HepG2 (cell line): ENCODE measurements around the gene FGA. TPM values are rescaled to one million over a fixed set of nuclear protein-coding genes. Genes with fewer than 3 reads are reported as not detected.
A peak's percentile ranks its signal among the peaks of the same experiment; 100 is the strongest.

ENCODE experiments used
- ARID3A ChIP-seq: IDR thresholded peaks from 2 replicates; pipeline ENCODE4 v1.6.1; 2012; ENCODE audit warnings: low read depth, low read length, improper control_type of control experiment
- ATF6 ChIP-seq: sonication (generic); formaldehyde crosslinking; conservative IDR thresholded peaks from 2 replicates; pipeline ENCODE4 v1.4.0; 2020; ENCODE audit warnings: missing genetic modification reagents
- BCL6 ChIP-seq: IDR thresholded peaks from 2 replicates; pipeline ENCODE4 v1.6.1; 2016; ENCODE audit warnings: missing genetic modification reagents, missing compliant biosample characterization
- CTCF ChIP-seq: sonication (generic); formaldehyde crosslinking; IDR thresholded peaks from 2 replicates; pipeline ENCODE4 v1.5.0; 2020; ENCODE audit warnings: mild to moderate bottlenecking, missing genetic modification reagents, moderate library complexity
- EED ChIP-seq: sonication (generic); formaldehyde crosslinking; IDR thresholded peaks from 2 replicates; pipeline ENCODE4 v1.5.0; 2020; ENCODE audit warnings: mild to moderate bottlenecking, missing genetic modification reagents
- FOXK1 ChIP-seq: sonication (generic); formaldehyde crosslinking; IDR thresholded peaks from 2 replicates; pipeline ENCODE4 v1.4.0; 2020; ENCODE audit warnings: low read depth, missing genetic modification reagents, borderline replicate concordance
- GATAD2A ChIP-seq: IDR thresholded peaks from 2 replicates; pipeline ENCODE4 v1.6.1; 2016
- HNRNPLL ChIP-seq: fragments of 200-400 bp; formaldehyde crosslinking; IDR thresholded peaks from 2 replicates; pipeline ENCODE4 v1.6.1; 2017; ENCODE audit warnings: mild to moderate bottlenecking, low read depth, low read length; ENCODE audit not compliant: poor library complexity, severe bottlenecking
- HOXA5 ChIP-seq: sonication (generic); formaldehyde crosslinking; IDR thresholded peaks from 2 replicates; pipeline ENCODE4 v1.4.0; 2020; ENCODE audit warnings: missing genetic modification reagents
- ISX ChIP-seq: sonication (generic); formaldehyde crosslinking; conservative IDR thresholded peaks from 2 replicates; pipeline ENCODE4 v1.5.0; 2020; ENCODE audit warnings: missing genetic modification reagents
- JARID2 ChIP-seq: sonication (generic); formaldehyde crosslinking; IDR thresholded peaks from 2 replicates; pipeline ENCODE4 v1.8.1; 2023; ENCODE audit warnings: missing genetic modification reagents, inconsistent platforms; ENCODE audit not compliant: insufficient replicate concordance
- MED13 ChIP-seq: sonication (generic); formaldehyde crosslinking; IDR thresholded peaks from 2 replicates; pipeline ENCODE4 v1.5.0; 2020; ENCODE audit warnings: missing genetic modification reagents
- MYC ChIP-seq: sonication (generic); formaldehyde crosslinking; IDR thresholded peaks from 2 replicates; pipeline ENCODE4 v1.9.0; 2021; ENCODE audit warnings: missing genetic modification reagents, borderline replicate concordance
- NFE2L2 ChIP-seq: fragments of 150-350 bp; IDR thresholded peaks from 2 replicates; pipeline ENCODE4 v1.6.1; 2014; ENCODE audit warnings: low read length
- RNF2 ChIP-seq: fragments of 450-650 bp; conservative IDR thresholded peaks from 2 replicates; pipeline ENCODE4 v1.6.1; 2016; ENCODE audit warnings: low read depth
- RXRB ChIP-seq: IDR thresholded peaks from 2 replicates; pipeline ENCODE4 v1.6.1; 2016; ENCODE audit warnings: borderline replicate concordance, missing genetic modification reagents, missing compliant biosample characterization
- ZBTB14 ChIP-seq: sonication (generic); formaldehyde crosslinking; IDR thresholded peaks from 2 replicates; pipeline ENCODE4 v1.4.0; 2020; ENCODE audit warnings: missing genetic modification reagents
- ZFP36L2 ChIP-seq: sonication (generic); formaldehyde crosslinking; IDR thresholded peaks from 2 replicates; pipeline ENCODE4 v1.4.0; 2020; ENCODE audit warnings: missing genetic modification reagents
- ZMYM3 ChIP-seq: sonication (generic); formaldehyde crosslinking; IDR thresholded peaks from 2 replicates; pipeline ENCODE4 v1.5.1; 2020; ENCODE audit warnings: mild to moderate bottlenecking, missing genetic modification reagents
- ZMYM4 ChIP-seq: sonication (generic); formaldehyde crosslinking; IDR thresholded peaks from 2 replicates; pipeline ENCODE4 v1.8.1; 2023; ENCODE audit warnings: mild to moderate bottlenecking, missing genetic modification reagents
- ZNF138 ChIP-seq: sonication (generic); formaldehyde crosslinking; IDR thresholded peaks from 2 replicates; pipeline ENCODE4 v1.5.0; 2020; ENCODE audit warnings: mild to moderate bottlenecking, low read depth, missing genetic modification reagents
- ZNF20 ChIP-seq: sonication (generic); formaldehyde crosslinking; IDR thresholded peaks from 2 replicates; pipeline ENCODE4 v1.4.0; 2020; ENCODE audit warnings: mild to moderate bottlenecking, moderate library complexity, missing genetic modification reagents
- ZNF205 ChIP-seq: IDR thresholded peaks from 2 replicates; pipeline ENCODE4 v1.6.1; 2018; ENCODE audit warnings: missing biosample characterization, missing genetic modification reagents
- ZNF788 ChIP-seq: sonication (generic); formaldehyde crosslinking; IDR thresholded peaks from 2 replicates; pipeline ENCODE4 v1.5.0; 2020; ENCODE audit warnings: mild to moderate bottlenecking, missing genetic modification reagents, borderline replicate concordance
- polyA plus RNA-seq, 8 experiments: library from polyadenylated mRNA; depleted of rRNA in 3 of 8; stranded (reverse) in 7 of 8; unstranded in 1 of 8; fragments of >200 nt; fragmentation: Illumina TruSeq in 4 of 8; extraction: Trizol in 4 of 8; gene quantifications; 2 replicates each; pipeline versions ENCODE4 v1.2.1 to v1.2.3, GENCODE V29; 2011 to 2016; ENCODE audit warnings: low read depth in 4 of 8, missing spikeins in 1 of 8, mixed read lengths in 1 of 8; ENCODE audit not compliant: insufficient read depth in 1 of 8
- total RNA-seq, 5 experiments: library from RNA; depleted of rRNA; stranded (reverse); fragments of >200 nt; fragmentation: Illumina TruSeq; extraction: Trizol; gene quantifications; 2 replicates each; pipeline ENCODE4 v1.2.3, GENCODE V29; 2016; ENCODE audit warnings: low read depth in 1 of 5
- TF ChIP-seq, protein P1 (sequence below): sonication (generic); formaldehyde crosslinking; IDR thresholded peaks from 2 replicates; pipeline ENCODE4 v1.8.1; 2022; ENCODE audit warnings: mild to moderate bottlenecking, missing genetic modification reagents

FGA gene
- total and polyA plus RNA-seq, 2 of the 13 experiments (the other 11 are each of a cell fraction or from before 2014, with no cell fraction given), result 640 to 1,523 TPM

- TF ChIP-seq FOXK1, result no peak
- TF ChIP-seq, protein P1, sequence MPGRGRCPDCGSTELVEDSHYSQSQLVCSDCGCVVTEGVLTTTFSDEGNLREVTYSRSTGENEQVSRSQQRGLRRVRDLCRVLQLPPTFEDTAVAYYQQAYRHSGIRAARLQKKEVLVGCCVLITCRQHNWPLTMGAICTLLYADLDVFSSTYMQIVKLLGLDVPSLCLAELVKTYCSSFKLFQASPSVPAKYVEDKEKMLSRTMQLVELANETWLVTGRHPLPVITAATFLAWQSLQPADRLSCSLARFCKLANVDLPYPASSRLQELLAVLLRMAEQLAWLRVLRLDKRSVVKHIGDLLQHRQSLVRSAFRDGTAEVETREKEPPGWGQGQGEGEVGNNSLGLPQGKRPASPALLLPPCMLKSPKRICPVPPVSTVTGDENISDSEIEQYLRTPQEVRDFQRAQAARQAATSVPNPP (CRISPR knock-in tag), result no peak
- TF ChIP-seq ZBTB14 (CRISPR knock-in tag), result no peak
- TF ChIP-seq ZMYM4 (CRISPR knock-in tag), result peak; percentile 34; the same call in 1 of the 2 replicates
- no peak for TF ChIP-seq MYC (CRISPR knock-in tag)
- no peak for TF ChIP-seq ATF6 (CRISPR knock-in tag)
- peak; percentile 90 for TF ChIP-seq CTCF (CRISPR knock-in tag)
- TF ChIP-seq ZNF205, result no peak
- TF ChIP-seq ISX, result no peak
- peak; percentile 58; the same call in 1 of the 2 replicates for TF ChIP-seq ARID3A
- no peak for TF ChIP-seq ZNF138 (CRISPR knock-in tag)
- no peak for TF ChIP-seq MED13
- no peak for TF ChIP-seq ZMYM3 (CRISPR knock-in tag)
- TF ChIP-seq GATAD2A (CRISPR knock-in tag), result peak; percentile 53
- no peak for TF ChIP-seq NFE2L2
- TF ChIP-seq RXRB (CRISPR knock-in tag), result peak; percentile 51; the same call in 1 of the 2 replicates
- no peak for TF ChIP-seq JARID2 (CRISPR knock-in tag)
- no peak for TF ChIP-seq RNF2
- no peak for TF ChIP-seq HNRNPLL
- TF ChIP-seq ZNF788 (CRISPR knock-in tag), result no peak
- peak; percentile 54 for TF ChIP-seq BCL6 (CRISPR knock-in tag)
- no peak for TF ChIP-seq ZFP36L2 (CRISPR knock-in tag)
- TF ChIP-seq ZNF20 (CRISPR knock-in tag), result no peak
- no peak for TF ChIP-seq HOXA5 (CRISPR knock-in tag)
- no peak for TF ChIP-seq EED
Measured at GRCh38 chr4:154618708-154619315, 28.3 kb upstream of the FGA start (continued).
